Globus pallidus (tissue), 1 donor: ENCODE results near the gene POMT1.

Source experiments
- DNase-seq: peaks from one replicate; pipeline ENCODE4 v3.0.0-alpha.2; 2015; ENCODE audit warnings: low spot score

The POMT1 gene

GRCh38 chr9:131476777-131477345 is 25.9 kb upstream of the POMT1 start:
- DNase-seq: no peak

DNA sequence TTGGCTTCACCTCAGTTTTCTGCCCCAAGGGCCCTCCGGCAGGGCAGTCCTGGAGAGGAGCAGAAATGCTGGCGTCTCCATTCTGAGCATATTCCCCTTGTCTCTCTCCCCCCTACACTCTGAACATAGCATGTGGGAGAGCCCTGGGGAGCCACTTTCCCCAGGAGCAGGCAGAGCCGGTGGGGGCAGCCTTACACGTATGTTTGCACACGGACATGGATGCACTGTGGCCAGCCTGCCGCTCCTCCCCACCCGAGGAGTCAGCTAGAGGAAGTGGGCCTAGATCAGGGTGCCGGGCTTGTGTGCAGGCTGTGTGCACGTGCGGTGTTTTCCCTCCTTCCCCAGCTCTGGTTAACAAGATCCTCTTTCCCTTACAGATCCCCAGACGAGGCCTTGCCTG is 25.4 kb upstream of the POMT1 start:
- no peak for DNase-seq

GRCh38 chr9:131477816-131478419 is 24.8 kb upstream of the POMT1 start:
- DNase-seq: no peak

DNA sequence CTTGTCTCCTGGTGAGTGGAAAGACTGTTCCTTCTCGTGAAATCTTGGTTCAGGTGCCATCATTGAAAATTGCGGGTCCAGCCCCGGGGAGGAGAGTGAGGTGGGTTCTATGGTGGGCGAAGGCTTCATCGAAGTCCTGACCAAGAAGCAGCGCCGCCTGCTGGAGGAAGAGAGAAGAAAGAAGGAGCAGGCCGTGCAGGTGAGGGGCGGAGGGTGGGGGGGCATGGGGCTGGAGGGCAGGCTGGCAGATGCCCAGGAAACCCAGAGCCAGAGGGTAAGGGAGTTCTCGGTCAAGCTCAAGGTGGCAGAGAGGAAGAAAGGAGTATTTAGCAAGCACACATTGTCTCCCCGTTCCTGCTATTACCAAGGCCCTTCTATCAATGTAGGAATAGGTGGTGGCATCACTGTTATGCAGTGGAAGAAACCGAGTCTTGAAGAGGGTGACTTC is 24.3 kb upstream of the POMT1 start:
- no peak for DNase-seq

- DNase-seq: no peak
These were observed 23.8 kb upstream of the POMT1 start for GRCh38 chr9:131478911-131479310.

- DNase-seq: no peak
These were observed 22.5 kb upstream of the POMT1 start for GRCh38 chr9:131480258-131480657.

GRCh38 chr9:131481441-131482342 is 21.0 kb upstream of the POMT1 start:
- no peak for DNase-seq

DNA sequence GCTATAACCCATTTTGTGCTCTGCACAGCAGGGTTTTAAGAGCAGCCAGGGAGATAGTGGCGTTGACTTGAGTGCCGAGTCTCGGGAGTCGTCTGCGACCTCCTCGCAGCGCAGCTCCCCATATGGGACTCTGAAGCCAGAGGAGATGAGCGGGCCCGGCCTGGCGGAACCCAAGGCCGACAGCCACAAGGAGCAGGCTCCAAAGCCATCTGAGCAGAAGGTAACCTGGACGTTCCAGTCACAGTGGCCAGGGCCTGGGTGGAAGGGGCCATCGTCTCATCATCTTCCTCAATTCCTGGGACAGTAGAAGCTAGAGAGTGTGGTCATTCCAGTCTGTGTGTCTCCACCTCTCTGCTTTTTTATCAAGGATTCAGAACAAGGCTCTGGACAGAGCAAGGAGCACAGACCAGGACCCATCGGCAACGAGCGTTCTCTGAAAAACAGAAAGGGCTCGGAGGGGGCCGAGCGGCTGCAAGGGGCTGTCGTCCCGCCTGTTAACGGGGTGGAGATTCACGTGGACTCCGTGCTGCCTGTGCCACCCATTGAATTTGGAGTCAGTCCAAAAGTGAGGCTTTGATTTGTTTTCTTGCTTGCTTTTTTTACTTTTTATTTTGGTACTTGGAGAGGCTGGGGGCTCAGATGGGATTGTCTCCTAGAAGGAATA is 20.2 kb upstream of the POMT1 start:
- no peak for DNase-seq

- DNase-seq: no peak
These were observed 19.2 kb upstream of the POMT1 start for GRCh38 chr9:131483319-131484050.

DNA sequence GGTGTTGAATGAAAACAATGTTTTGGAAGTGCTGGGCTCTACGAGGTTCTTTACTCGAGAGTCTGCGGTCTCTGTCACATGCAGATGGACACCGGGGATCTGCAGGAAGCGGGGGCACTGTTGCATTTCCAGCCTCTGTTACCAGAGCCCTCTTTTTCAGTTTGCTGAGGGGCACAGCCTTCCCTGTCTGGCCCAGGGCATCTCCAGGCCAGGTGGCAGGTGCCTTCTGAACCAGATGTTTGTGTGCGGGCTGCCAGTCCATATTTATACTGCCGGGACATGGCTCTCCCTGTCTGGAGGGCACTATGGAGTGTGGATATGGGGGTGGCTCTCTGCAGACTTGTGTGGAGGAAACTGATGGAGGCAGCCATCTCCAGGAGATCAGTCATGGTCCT is 18.7 kb upstream of the POMT1 start:
- no peak for DNase-seq

DNA sequence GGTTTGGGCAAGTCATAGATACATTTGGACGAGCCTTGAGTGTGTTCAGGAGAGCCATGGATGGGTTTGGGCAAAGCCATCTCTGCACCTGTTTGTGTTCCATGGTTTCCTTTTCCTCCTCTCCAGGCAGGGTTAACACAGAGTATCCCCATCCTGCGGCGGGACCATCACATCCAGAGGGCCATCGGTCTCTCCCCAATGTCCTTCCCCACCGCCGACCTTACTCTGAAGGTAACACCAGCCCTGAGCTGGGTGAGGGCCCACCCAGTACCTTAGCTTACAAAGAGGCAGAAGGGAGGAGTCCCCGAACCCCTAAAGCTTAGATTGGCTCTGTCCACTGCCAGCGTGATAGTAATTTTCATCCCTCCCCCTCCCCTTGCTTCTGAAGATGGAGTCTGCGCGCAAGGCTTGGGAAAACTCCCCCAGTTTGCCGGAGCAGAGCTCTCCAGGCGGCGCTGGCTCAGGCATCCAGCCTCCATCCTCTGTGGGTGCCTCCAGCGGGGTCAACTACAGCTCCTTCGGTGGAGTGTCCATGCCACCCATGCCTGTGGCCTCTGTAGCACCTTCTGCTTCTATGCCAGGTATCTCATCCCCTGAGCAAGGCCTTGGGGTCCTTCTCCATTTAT is 18.0 kb upstream of the POMT1 start:
- DNase-seq: no peak

DNA sequence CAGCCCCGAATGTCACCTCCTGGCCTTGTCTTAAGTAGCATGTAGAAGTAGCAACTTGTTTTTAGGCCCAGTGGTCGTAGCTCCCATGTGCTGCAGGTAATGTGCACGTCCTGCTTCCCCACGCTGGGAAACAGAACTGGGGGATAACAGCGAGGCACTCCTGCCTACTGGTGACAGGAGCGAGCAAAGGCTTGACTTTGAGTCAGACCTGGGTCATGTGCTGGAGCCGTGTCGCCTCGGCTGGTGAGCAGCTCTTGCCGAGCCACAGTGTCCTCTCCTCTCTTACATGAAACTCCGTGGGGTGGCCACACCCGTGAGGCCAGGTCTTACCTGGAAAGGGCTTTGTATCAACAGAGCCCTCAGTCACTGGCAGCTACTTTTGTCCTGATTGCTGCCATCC is 17.5 kb upstream of the POMT1 start:
- no peak for DNase-seq

GRCh38 chr9:131485728-131486422 is 16.8 kb upstream of the POMT1 start:
- no peak for DNase-seq

DNA sequence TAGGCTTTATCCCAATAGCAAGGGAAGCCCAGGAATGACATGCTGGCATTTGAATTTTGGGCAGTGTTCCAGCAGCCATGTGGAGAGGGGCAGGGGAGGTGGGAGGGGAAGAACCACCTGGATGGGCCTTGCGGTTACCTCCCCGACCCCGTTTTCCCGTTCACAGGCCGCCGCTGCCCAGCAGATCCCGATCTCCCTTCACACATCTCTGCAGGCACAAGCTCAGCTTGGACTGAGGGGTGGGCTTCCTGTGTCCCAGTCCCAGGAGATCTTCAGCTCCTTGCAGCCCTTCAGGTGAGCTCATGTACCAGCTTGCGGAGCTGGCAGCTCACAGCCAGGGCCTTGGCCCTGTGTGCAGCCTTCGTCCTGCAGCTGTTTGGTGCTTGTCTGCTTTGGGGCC is 15.7 kb upstream of the POMT1 start:
- no peak for DNase-seq

DNA sequence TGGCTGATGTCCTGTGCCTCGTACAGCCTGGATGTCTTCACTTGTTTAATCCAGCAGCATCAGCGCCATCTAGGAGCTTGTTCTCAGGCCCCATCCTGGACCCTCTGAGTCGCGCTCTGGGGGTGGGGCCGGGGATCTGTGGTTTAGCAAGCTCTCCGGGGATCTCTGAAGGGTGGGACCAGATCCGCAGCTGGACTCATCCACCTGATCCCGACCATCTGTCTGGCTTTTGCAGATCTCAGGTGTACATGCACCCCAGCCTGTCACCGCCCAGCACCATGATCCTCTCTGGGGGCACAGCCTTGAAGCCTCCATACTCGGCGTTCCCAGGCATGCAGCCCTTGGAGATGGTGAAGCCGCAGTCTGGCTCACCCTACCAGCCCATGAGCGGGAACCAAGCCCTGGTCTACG is 15.1 kb upstream of the POMT1 start:
- DNase-seq: no peak

GRCh38 chr9:131490514-131490913 is 12.2 kb upstream of the POMT1 start:
- no peak for DNase-seq

- DNase-seq: no peak
These were observed 11.6 kb upstream of the POMT1 start for GRCh38 chr9:131491001-131491710.

DNA sequence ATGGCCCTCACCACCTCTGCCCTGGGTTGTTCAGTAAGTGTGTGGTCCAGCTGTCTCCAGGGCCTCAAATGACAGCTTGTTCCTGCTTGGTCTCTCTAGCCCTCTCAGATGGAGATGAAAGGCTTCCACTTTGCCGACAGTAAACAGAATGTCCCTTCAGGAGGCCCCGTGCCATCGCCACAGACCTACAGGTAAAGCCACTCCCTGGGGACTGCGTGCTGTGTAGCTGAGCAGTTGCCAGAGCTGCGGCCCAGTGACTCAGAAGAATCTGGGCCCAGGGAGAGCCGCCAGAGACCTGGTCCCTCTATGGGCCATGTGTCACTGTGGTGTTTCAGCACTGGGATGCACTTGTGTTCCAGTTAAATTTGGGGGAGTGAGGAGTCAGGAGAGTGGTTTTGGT is 10.6 kb upstream of the POMT1 start:
- DNase-seq: no peak

DNA sequence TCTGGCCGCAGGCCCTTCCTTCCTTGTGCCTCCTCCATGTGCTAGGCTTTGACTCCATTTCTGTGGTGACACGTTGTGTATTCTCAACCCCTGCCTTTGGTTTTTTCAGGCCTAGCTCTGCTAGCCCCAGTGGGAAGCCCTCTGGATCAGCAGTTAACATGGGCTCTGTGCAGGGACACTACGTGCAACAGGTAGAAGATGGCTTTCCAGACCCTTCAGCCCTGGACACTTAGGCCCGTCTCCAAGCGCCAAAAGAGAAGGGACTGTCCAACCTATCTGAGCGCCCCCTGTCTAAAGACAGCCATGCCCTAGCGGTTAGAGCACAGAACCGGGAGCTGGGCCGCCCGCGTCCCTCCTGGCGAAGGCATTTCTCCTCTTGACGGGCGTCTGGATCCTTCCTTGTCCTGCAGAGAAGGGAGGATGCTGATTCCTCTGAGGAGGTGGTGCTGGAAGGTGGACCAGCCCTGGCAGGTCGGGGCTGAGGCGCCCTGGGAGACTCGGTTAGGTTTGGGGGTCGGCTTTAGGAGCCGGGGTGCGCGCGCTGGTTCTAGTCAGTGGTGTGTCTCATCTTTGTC is 8.3 kb upstream of the POMT1 start:
- DNase-seq: no peak

DNA sequence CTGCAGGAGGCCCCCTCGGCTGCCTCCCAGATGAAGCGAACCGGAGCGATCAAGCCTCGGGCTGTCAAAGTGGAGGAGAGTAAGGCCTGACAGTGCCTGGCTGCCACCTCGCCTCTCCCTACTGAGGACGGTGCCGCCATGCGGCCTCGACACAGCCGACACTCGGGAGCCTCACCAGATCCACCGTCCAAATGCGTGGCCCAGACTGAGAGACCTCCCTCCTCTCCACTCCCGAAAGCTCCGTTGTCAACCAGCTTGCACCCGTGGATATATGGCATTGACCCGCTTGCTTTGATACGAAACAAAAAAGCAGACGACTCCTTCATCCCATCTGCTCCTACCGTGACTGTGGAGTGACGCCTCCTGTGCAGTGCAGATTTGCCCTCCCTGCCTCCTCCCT is 6.9 kb upstream of the POMT1 start:
- DNase-seq: no peak
